K562 (cell line): ENCODE measurements around the gene PSAP. TPM values are rescaled to one million over a fixed set of nuclear protein-coding genes. Genes with fewer than 3 reads are reported as not detected.
A peak's percentile ranks its signal among the peaks of the same experiment; 100 is the strongest.

Experiments used
- GATA2 ChIP-seq: sonication (generic); formaldehyde crosslinking; IDR thresholded peaks from 2 replicates; pipeline ENCODE4 v1.4.0; 2020; ENCODE audit warnings: mild to moderate bottlenecking, missing genetic modification reagents
- HMGN3 ChIP-seq: IDR thresholded peaks from 2 replicates; pipeline ENCODE4 v1.6.1; 2011; ENCODE audit warnings: borderline replicate concordance, low read depth, mild to moderate bottlenecking, mixed read lengths, low read length; ENCODE audit not compliant: insufficient read length; ENCODE audit errors: extremely low read depth
- IRF2 ChIP-seq: sonication (generic); formaldehyde crosslinking; IDR thresholded peaks from 2 replicates; pipeline ENCODE4 v1.8.1; 2022; ENCODE audit warnings: mild to moderate bottlenecking, missing genetic modification reagents
- LARP7 ChIP-seq: fragments of 450-650 bp; IDR thresholded peaks from 2 replicates; pipeline ENCODE4 v1.6.1; 2016
- MTA1 ChIP-seq: fragments of 450-650 bp; IDR thresholded peaks from 2 replicates; pipeline ENCODE4 v1.6.1; 2017; ENCODE audit warnings: borderline replicate concordance
- RBFOX2 ChIP-seq: fragments of 200-400 bp; formaldehyde crosslinking; IDR thresholded peaks from 2 replicates; pipeline ENCODE4 v1.6.1; 2017; ENCODE audit warnings: low read depth, mild to moderate bottlenecking, low read length, moderate library complexity
- SREBF1 ChIP-seq: fragments of 150-350 bp; IDR thresholded peaks from 2 replicates; pipeline ENCODE4 v1.6.1; 2014; ENCODE audit warnings: antibody characterized with exemption, low read depth, low read length, borderline replicate concordance
- TAF7 ChIP-seq: fragments of 450-650 bp; IDR thresholded peaks from 2 replicates; pipeline ENCODE4 v1.6.1; 2016; ENCODE audit warnings: missing genetic modification characterization, missing compliant biosample characterization
- ZBTB40 ChIP-seq, 2 experiments: fragments of 450-650 bp in 1 of 2; sonication (generic) in 1 of 2; formaldehyde crosslinking in 1 of 2; IDR thresholded peaks; 2 replicates each; pipeline versions ENCODE4 v1.7.1 to v1.9.0; 2016 to 2022; ENCODE audit warnings: inconsistent platforms in 1 of 2, mild to moderate bottlenecking in 1 of 2, missing genetic modification reagents in 1 of 2
- ZHX1 ChIP-seq: fragments of 150-350 bp; conservative IDR thresholded peaks from 2 replicates; pipeline ENCODE4 v1.6.1; 2014; ENCODE audit warnings: low read length
- ZNF217 ChIP-seq: sonication (generic); formaldehyde crosslinking; IDR thresholded peaks from 2 replicates; pipeline ENCODE4 v1.8.0; 2022; ENCODE audit warnings: mild to moderate bottlenecking, missing genetic modification reagents
- ZNF398 ChIP-seq: fragments of 250-450 bp; sonication (Bioruptor Pico); IDR thresholded peaks from 2 replicates; pipeline ENCODE4 v1.8.0; 2021; ENCODE audit warnings: moderate library complexity, mild to moderate bottlenecking, inconsistent platforms
- ZNF445 ChIP-seq: fragments of 250-450 bp; sonication (Bioruptor Pico); IDR thresholded peaks from 2 replicates; pipeline ENCODE4 v1.4.0; 2020; ENCODE audit warnings: low read depth, mild to moderate bottlenecking, moderate library complexity
- polyA plus RNA-seq, 8 experiments: library from polyadenylated mRNA; depleted of rRNA in 4 of 8; stranded (reverse) in 5 of 8; unstranded in 3 of 8; fragments of >200 nt; fragmentation: Nextera tagmentation in 2 of 8; fragmentation: Illumina TruSeq in 1 of 8; extraction: Ambion mirVana in 2 of 8; extraction: Trizol in 1 of 8; gene quantifications; 2 replicates each; pipeline versions ENCODE4 v1.2.1 to v1.2.3, GENCODE V29; 2011 to 2014; ENCODE audit warnings: inconsistent platforms in 1 of 8, missing spikeins in 1 of 8
- total RNA-seq, 7 experiments: library from RNA; depleted of rRNA in 6 of 7; stranded (reverse); fragments of >200 nt in 6 of 7; fragmentation: Illumina TruSeq in 2 of 7; extraction: Trizol in 2 of 7; gene quantifications; 2 replicates each; pipeline versions ENCODE4 v1.2.1 to v1.2.3, GENCODE V29; 2011 to 2021; ENCODE audit warnings: low replicate concordance in 1 of 7

PSAP gene
- total and polyA plus RNA-seq, 9 of the 15 experiments (the other 6 are each of a cell fraction or from before 2014, with no cell fraction given): 245 to 700 (median 429) TPM

GRCh38 chr10:71860243-71861029 lies 9.4 kb upstream of the PSAP start (continued):
- no peak; the same call in 1 of the 2 replicates for TF ChIP-seq ZBTB40 (IDR thresholded peaks at IDR 0.05)
- TF ChIP-seq ZBTB40 (CRISPR knock-in tag; IDR thresholded peaks at IDR 0.05): no peak
- TF ChIP-seq GATA2 (CRISPR knock-in tag): no peak
- TF ChIP-seq RBFOX2: peak; percentile 89
- TF ChIP-seq ZHX1: no peak
- TF ChIP-seq IRF2 (CRISPR knock-in tag): no peak
- TF ChIP-seq TAF7 (tag): peak; percentile 50
- TF ChIP-seq ZNF398 (CRISPR knock-in tag): no peak
- no peak; the same call in 1 of the 2 replicates for TF ChIP-seq MTA1
- TF ChIP-seq SREBF1: peak; percentile 10; the same call in 1 of the 2 replicates
- TF ChIP-seq ZNF217 (CRISPR knock-in tag): no peak
- peak; percentile 35 for TF ChIP-seq HMGN3
- TF ChIP-seq LARP7: no peak; the same call in 1 of the 2 replicates
- no peak for TF ChIP-seq ZNF445 (CRISPR knock-in tag)
